Germinal center (tissue), 1 donor: ENCODE results near the gene AKR1B1.
"Not testable (repeated sequence)": the region's sequence is repeated elsewhere in the genome, so short reads cannot be mapped to it uniquely, and the experiment has no call there.

Experiments used
- DNase-seq: peaks from one replicate; pipeline ENCODE4 v3.0.0; 2012; ENCODE audit warnings: mixed read lengths, low spot score

Gene AKR1B1

DNA sequence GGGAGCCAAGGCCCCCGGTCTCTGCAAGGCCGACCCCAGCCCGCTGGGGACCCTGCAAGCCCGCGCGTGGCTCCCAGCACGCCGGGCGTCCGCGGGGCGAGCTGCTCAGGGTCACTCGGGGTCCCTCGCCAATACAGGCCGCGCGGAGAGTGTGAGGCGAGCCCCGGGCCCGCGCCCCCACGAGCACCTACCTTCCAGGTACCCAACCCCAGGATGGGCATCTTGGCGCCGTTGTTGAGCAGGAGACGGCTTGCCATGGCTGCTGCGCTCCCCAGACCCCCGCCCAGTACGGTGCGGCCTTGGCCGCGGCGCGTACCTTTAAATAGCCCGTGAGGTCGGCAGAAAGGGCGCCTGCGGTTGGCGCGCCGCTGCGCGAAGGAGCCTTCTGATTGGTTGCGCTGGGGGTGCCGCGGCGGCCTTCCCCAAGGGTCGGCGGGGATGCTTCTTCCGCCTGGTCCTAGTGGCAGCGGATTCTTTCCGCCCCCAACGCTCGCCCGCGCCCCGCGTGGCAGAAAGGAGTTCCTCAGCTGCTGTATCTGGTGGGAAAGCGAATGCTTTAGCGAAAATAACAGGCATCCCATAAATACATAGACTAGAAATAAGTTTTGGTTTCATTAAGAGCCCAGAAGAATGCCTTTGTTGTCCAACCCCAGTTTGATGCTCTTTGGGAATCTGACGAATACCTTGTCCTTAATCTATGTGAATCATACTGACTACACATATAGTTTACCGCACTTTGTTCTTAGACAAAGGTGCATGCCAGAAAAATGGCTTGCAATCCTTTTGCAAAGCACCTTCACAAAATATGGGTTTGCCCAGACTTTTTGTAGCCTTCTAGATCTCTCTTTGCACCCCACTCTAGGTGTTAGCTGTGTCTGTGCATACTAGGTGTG lies at the start of gene AKR1B1:
AKR1B1 (minus strand) TSS at position 295 of the 893 bp plus-strand sequence; CDS start at position 257, 38 bp downstream.
- DNase-seq = peak; percentile 96

DNA sequence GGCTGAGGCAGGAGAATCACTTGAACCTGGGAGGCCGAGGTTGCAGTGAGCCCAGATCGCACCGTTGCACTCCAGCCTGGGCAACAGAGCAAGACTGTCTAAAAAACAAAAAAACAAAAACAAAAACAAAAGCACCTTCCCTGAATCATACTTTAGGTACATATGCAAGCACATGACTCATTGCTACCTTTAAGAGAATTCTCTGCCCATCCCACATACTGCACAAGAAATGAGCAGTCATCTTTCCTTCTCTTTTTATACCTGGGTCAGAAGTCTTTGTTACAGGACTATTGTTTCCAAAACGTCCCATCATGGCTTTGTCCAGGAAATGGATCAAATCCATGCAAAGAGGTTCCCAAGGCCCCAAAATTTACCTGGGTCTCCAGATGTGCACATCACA lies 47.0 kb upstream of the AKR1B1 start:
- no peak for DNase-seq

DNA sequence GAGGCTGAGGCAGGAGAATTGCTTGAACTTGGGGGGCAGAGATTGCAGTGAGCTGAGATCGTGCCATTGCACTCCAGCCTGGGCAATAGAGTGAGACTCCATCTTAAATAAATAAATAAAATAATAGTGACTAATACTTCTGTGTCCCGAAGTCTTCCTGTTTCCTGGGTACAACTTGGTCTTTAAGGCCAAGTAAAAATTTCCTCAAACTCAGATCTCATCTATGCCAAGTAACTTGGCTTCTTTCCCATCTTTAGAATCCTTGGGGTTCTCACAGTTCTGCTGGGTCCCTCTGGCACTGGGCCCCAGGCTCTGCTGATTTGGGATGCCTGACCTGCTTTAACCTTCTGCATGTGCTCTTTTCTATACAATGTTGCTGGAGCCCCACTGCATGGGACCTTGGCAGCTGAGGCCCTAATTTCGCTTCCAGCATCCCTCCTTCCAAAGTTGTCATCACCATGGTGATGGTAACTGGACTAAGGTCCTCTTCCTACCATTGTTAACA lies 45.8 kb upstream of the AKR1B1 start:
- DNase-seq = no peak

DNA sequence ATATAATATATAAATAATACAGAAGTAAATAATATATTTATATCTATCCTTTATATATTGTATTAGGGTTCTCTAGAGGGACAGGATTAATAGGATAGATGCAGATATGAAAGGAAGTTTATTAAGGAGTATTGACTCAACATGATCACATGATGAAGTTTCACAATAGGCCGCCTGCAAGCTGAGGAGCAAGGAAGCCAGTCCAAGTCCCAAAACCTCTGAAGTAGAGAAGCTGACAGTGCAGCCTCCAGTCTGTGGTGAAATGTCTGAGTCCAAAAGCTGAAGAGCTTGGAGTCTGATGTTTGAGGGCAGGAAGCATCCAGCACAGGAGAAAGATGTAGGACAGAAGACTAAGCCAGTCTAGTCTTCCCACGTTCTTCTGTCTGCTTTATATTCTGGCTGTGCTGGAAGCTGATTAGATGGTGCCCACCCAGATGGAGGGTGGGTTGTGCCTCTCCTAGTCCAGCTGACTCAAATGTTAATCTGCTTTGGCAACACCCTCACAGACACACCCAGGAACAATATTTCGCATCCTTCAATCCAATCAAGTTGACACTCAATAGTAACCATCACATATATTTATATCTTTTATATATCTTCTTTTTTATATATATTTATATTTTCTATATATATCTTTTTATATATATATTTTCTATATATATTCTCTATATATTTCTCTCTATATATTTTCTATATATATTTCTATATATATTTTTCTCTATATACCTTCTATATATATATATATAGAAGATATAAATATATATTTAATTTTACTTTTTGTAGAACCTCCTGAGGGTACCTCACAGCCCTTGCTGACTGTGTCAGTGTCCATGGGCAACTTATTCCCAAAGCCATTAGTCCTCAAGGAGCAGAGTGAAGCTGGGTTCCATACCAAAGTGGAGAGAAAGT lies 43.8 kb upstream of the AKR1B1 start:
- no peak for DNase-seq

DNA sequence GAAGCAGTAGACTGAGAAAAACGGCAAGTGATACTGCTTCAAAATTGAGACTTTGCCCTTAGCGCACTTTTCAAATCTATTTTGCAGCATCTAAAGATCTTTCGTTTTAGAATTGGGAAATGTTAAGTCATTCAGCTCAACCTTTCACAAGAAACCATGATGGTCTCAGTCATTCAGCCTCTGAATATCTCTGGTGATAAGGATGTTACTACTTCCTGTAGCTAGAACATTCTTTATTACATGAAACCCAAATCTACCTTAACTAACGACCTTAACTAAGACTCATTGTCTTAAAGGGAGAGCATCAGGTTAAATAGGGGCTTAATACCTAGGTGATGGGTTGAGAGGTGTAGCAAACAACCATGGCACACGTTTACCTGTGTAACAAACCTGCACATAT lies 42.1 kb upstream of the AKR1B1 start:
- no peak for DNase-seq

DNA sequence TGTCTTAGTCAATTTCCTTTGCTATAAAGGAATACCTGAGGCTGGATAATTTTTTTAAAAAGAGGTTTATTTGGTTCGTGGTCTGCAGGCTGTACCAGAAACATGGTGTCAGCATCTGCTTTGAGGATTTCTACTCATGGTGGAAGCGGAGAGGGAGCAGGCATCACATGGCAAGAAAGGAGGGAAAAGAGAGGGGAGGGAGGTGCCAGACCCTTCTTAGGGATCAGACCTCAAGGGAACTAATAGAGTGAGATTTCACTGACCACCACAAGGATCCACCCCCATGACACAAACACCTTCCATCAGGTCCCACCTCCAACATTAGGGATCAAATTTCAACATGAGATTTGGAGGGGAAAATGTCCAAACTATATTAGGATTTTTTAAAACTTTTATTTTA lies 41.5 kb upstream of the AKR1B1 start:
- DNase-seq = no peak

DNA sequence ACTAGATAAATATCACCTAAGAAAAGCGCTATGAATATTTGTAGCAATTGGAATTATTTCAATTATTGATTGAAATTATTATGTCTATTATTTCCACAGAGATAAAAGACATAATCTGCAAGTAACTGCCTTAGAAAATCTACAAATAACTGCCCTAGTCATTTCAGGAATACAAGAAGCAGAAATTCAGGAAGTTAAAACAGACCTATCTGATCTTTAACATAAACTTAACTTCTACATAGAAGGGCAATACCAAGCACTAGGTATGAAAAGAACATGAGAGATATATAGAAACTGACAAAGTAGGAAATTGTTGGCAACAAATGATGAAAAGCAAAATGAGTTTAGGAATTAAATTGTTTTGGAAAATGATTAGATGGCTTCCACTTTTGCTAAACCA lies 36.6 kb upstream of the AKR1B1 start:
- DNase-seq = no peak

DNA sequence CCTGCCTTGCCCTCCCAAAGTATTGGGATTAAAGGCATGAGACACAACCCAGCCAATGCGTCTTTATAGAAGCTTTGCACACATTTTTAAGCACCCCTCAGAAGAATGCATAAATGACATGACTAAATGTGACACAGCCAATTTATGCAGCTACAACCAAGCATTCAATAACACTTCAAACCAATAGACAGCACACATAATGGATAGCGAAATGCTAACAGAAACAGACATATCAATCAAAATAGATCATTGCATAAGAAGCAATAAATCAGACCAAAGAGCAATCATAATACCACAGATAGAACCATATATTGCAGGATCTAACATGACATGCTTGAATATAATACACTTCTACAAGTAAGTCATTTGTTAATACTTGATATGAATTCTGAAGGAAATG lies 34.2 kb upstream of the AKR1B1 start:
- DNase-seq = no peak

DNA sequence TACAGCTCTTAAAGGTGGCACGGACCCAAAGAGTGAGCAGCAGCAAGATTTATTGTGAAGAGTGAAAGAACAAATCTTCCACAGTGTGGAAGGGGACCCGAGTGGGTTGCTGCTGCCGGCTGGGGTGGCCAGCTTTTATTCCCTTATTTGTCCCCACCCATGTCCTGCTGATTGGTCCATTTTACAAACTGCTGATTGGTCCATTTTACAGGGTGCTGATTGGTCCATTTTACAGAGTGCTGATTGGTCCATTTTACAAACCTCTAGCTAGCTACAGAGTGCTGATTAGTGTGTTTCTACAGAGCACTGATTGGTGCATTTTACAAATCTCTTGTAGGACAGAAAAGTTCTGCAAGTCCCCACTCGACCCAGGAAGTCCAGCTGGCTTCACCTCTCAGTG lies 28.8 kb upstream of the AKR1B1 start:
- not testable (repeated sequence) for DNase-seq

DNA sequence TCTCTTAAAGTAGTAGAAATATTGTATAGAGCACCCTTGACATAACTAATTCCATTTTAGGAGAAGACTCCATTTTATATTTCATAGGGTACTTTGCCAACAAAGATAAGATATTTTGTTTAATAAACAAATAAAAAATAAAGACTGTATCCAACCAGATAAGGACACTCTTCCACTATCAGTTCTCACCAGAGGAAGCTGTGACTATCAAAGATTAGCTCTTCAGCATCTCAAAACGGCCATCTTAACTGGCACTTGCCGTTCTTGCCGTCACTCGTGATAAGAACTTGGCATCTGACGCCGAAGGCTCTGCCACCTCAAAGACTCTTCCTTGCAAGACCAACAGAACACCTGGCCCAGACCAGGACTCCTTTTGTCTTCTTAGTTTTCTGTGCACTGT lies 26.3 kb upstream of the AKR1B1 start:
- DNase-seq = no peak

DNA sequence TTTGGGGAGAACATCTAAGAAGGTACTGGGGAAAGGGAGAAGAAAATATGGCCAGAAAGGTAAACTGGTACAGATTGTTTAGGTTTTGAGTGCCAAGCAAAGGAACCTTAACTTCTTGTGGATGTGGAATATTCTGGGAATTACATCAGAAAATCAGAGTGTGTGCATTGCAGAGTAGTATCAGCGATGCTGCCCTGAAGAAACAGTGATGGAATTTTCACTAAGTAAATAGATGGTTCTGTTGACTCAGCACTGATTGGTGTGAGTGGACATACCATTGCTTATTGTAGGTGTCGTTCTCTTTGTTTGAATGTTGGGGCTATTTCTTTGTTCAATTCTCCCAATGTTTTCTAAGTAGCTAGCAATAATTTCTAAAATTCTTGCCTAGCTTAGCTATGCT lies 24.4 kb upstream of the AKR1B1 start:
- no peak for DNase-seq

DNA sequence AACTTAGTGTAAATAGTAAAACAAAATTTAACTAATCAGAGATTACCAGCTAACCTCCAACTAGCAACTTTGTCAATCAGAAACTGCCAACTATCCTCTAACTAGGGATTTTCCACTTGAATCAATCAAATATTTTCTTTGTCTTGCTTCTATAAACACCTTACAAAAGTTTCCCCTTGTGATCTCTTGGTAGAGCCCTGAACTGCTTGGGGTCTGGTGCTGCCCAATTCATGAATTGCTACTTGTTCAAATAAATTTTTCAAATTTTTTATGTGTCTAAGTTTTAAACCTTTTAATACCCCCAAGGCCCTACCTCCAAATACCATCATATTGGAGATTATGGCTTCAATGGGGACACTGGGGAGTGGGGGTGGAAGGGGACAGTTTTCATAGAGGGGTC lies 24.0 kb upstream of the AKR1B1 start:
- DNase-seq = no peak

DNA sequence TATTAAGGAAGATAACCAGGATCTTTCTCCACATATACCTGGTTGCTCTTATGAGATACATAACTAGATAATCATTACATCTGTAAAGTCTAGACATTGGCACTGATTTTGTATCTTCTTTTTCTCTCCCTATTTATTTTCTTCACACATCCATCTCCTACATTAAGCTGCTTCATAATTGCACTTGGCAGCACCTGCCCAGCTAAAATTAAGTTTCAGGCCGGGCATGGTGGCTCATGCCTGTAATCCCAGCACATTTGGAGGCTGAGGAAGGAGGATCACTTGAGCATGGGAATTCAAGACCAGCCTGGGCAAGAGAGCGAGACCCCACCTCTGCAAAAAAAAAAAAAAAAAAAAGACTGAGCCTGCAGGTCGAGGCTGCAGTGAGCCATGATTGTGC lies 22.3 kb upstream of the AKR1B1 start:
- DNase-seq = no peak

DNA sequence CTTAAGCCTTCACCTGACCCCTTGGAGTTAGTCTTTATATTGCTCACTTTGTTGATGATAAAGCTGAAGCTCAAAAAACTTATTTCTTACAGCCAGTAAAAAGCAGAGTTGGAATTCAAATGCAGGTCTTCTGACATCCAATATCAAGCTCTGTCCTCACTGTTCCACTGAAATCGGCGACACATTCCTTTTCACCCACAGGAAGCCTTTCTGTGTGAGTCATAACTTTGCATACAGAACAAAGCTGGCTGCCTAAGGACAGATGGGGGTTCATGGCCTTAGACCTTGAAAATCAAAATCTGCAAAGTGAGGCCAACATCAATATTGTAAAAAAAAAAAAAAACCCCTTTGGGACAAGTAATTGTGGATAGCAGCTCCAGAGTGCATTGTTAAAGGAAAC lies 21.8 kb upstream of the AKR1B1 start:
- no peak for DNase-seq

DNA sequence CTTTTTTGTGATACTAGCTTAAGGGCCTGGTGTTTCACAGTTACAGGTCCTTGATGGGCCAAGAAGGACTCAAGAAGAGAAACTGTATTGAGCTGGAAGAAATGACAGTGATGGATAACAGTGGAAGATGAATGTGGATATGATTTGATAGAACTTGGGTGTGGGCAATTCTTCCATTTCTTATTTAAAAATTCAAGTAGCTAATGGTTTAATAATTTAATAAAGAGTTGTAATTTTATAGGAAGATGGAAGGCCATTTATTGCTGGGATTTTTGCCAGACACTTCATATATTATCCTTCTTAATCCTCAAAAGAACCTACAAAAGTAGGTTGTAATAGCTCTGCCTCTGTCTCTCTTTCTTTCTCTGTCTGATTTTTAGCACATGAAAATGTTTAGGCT lies 21.3 kb upstream of the AKR1B1 start:
- no peak for DNase-seq

DNA sequence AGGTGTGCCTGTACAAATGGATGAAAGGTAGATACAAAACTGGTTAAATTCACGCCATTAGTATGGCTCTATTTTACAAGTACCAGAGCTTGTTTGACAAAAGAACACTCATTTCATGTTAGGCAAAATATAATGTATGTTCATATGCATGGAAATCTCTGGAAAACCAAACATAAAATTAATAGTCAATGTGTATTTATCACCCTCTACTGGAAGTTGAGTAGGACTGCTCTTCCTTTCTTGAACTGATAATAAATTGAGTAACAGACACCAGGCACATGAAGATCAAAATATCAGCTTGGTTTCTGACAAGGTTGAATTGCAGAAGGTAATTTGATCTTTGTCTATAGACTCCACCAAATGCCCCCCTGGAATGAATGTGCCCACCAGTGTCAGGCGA lies 19.8 kb upstream of the AKR1B1 start:
- DNase-seq = no peak

DNA sequence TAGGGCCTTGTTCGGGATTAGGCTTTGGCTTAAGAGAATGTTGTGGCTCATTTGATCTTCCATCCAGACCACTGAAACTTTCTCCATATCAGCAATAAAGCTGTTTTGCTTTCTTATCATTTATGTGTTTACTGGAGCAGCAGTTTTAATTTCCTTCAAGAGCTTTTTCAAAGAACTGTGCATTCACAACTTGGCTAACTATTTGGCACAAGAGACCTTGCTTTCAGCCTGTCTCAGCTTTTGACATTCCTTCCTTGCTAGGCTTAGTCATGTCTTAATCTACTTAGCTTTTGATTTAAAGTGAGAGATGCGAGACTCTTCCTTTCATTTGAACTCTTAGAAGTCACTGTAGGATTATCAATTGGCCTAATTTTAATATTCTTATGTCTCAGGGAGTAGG lies 19.1 kb upstream of the AKR1B1 start:
- no peak for DNase-seq

DNA sequence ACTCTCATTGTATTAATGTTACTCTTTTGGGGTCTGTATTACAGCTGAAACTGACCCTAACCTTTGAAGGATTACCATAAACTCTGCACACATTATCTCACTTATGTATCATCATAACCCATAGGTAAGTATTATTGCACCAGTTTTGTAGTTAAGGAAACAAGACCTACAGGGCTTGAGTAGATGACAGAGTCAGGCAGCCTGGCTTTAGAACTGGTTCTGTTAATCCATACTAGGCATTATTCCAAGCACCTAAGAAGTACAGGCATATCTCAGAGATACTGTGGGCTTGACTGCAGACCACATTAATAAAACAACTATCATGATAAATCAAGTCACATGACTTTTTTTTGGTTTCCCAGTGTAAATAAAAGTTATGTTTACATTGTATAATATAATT lies 17.1 kb upstream of the AKR1B1 start:
- no peak for DNase-seq

DNA sequence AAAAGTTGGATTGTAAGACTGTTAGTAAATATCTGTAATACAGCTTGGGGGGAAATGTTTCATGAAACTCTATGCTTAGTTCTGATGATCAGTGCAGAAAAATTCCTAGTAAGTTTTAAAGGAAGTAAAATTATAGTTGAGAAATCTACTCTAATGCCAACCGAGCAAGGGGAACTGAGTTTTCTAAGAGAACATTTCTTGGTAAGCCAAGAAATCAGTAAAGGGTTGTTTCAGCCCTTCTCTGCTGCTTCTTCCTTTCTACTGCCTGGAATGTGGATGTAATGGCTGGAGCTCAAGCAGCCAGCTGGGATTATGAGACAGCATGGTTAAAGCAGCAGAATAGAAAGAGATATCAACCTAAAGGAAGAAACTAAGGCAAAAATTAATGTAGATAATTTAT lies 15.9 kb upstream of the AKR1B1 start:
- DNase-seq = no peak

DNA sequence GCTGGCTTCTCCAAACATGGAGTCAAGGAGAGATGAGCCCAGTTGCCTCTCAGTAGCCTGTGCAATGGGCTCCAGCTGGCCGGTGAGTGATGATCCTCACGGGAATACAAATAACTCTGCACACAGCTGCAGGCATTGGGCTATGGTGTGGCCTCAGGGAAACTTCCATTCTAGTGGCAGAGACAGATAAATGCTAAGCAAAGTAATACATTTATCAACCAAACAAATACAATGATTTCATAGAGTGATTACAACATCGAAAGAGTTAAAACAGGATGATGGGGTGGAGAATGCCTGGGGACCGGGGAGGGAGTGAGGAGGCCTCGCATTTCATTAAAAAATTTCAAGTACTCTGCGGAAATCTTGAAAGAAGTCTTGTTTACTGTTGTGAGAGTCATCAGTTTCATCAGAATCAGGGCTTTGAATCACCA lies 15.0 kb upstream of the AKR1B1 start:
- DNase-seq = no peak

DNA sequence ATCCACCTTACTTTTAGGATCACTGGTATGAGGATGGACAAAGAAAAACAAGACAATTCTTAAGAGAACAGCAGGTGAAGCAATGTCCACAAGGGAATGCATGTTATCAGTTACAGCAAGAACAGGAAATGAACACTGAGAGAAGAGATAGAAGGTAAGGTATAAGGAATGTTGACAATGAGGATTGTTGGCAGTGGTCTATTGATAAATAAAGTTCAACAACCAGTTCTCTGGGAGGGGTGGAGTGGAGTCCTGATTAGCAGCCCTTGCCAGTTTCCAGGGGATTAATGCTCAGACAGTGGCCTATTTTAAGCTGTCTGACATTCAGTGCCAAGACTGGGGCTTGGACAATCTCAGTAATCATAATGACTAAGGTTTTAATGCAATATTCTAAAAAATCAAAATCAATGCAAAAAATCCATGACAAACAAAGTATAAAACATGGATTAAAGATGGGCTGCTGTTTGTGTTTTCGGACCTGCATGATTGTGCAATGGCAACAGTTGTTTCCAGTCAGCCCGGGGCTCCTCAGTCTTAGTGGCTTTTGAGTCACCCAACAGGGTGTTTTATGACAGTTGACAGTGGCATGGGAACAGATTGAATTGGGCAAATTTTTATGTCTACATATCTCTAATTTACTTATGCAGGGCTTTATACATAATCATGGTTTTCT lies 13.8 kb upstream of the AKR1B1 start:
- no peak for DNase-seq

DNA sequence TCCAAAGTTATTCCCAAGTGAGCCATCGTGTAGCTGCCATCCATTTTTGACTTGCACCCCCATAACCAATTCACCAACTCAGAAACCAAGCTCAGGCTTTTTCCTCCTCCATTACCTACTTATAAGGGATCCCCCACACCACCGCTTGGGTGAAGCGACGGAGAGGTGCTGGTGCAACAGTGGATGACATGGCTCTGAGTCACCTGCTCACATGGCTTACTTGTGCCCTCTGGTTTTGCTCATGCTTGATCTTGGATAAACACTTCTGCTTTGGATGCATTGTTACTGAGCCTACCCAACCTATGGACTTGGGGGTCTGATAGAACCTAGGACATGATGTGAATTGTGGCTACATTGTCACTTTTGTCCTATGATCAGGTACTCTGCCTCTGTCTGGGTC lies 12.0 kb upstream of the AKR1B1 start:
- DNase-seq = no peak
